ENCODE data around the gene TAGLN. TPM values are rescaled to one million over a fixed set of nuclear protein-coding genes. Genes with fewer than 3 reads are reported as not detected.

Gene TAGLN
- polyA plus RNA-seq, 1 of the 3 experiments (the other 2 are of a cell fraction), result 519 TPM

- H3K79me2 ChIP-seq (ENCODE audit: insufficient read depth), result peaks cover 26% of the 10 kb centered on the region
- H3K27me3 ChIP-seq (ENCODE audit: insufficient read depth), result no peaks in the 10 kb centered on the region
- peaks cover 14 to 16% of the 10 kb centered on the region in 2 experiments; a peak in 3 of 4 replicates for H3K4me1 ChIP-seq (ENCODE audit: control insufficient read depth in 1 of 2, insufficient read depth in 2 of 2, low read depth in 1 of 2, low read length in 1 of 2)
- no peak overlapping the region for H3K4me2 ChIP-seq
- POLR2A ChIA-PET, result no interaction called here
- CTCF ChIA-PET, result interaction anchor here (0.6 to 5.4 kb wide), 42 partner anchors 8 to 720 kb away, joined by 3 to 54 read pairs (median 4); partner anchors contain the start of genes APOA5, PAFAH1B2, SIDT2 and SIK3
- no peaks in the 10 kb centered on the region for H3K9me2 ChIP-seq
- TF ChIP-seq RAD21 (IDR thresholded peaks at IDR 0.05; ENCODE audit: low read length), result peak; percentile 90
- peak; percentile 67 for TF ChIP-seq SMC3 (IDR thresholded peaks at IDR 0.05; ENCODE audit: low read depth, low read length)
- no peak for TF ChIP-seq YY1 (IDR thresholded peaks at IDR 0.05; ENCODE audit: low read depth)
- peak; percentile 79 for TF ChIP-seq CTCF (IDR thresholded peaks at IDR 0.05)
- peak; percentile 84 for DNase-seq
- no peak overlapping the region; a peak in 1 of 4 replicates for H3K4me3 ChIP-seq (ENCODE audit: low read depth in 2 of 2, low read length in 1 of 2)
- 73% methylated on average over 19 of the region's 19 CpGs for WGBS (ENCODE audit: low lambda C conversion rate)
- no peak overlapping the region for H2AFZ ChIP-seq (ENCODE audit: low read depth)
- peaks cover 13% of the 10 kb centered on the region for H3F3A ChIP-seq (replicated peaks; ENCODE audit: insufficient read depth)
- H3K9ac ChIP-seq, result no peak overlapping the region
- H3K27ac ChIP-seq (ENCODE audit: low read depth in 2 of 2, low read length in 1 of 2), result no peak overlapping the region
- no peaks in the 10 kb centered on the region for H3K9me3 ChIP-seq
- peaks cover 3% of the 10 kb centered on the region; the same call in 1 of the 2 replicates for H4K20me1 ChIP-seq (ENCODE audit: insufficient read depth)
- H3K36me3 ChIP-seq (replicated peaks in 1 of 2; ENCODE audit: control insufficient read depth in 1 of 2, insufficient read depth in 2 of 2, low read length in 1 of 2), result peaks cover 20 to 59% of the 10 kb centered on the region in 2 experiments
These were observed 27.5 kb downstream of the TAGLN start for GRCh38 chr11:117226388-117227385.

GRCh38 chr11:117228091-117228490, 28.9 kb downstream of the TAGLN start:
- CTCF ChIA-PET, result interaction anchor here (0.8 to 5.4 kb wide), 6 partner anchors 24 to 363 kb away, joined by 3 to 54 read pairs (median 6); partner anchors contain the start of gene SIDT2

More at GRCh38 chr11:117228091-117228490, 28.9 kb downstream of the TAGLN start:
- 94% methylated on average over 11 of the region's 11 CpGs for WGBS (ENCODE audit: low lambda C conversion rate)
- Histone ChIP-seq H3K27me3 (ENCODE audit: insufficient read depth) (no peaks in the 10 kb centered on the region), H3F3A (replicated peaks; ENCODE audit: insufficient read depth) (peaks cover 8% of the 10 kb centered on the region), H3K27ac (ENCODE audit: low read depth in 2 of 2, low read length in 1 of 2) (no peak overlapping the region), H3K4me2 (no peak overlapping the region), H3K36me3 (replicated peaks in 1 of 2; ENCODE audit: control insufficient read depth in 1 of 2, insufficient read depth in 2 of 2, low read length in 1 of 2) (peaks cover 17 to 57% of the 10 kb centered on the region in 2 experiments), H3K9me3 (no peaks in the 10 kb centered on the region), H3K9me2 (no peaks in the 10 kb centered on the region), H2AFZ (ENCODE audit: low read depth) (no peak overlapping the region), H3K4me3 (ENCODE audit: low read depth in 2 of 2, low read length in 1 of 2) (no peak overlapping the region), H3K9ac (no peak overlapping the region), H4K20me1 (ENCODE audit: insufficient read depth) (peaks cover 3% of the 10 kb centered on the region; the same call in 1 of the 2 replicates), H3K79me2 (ENCODE audit: insufficient read depth) (peaks cover 35% of the 10 kb centered on the region), H3K4me1 (ENCODE audit: control insufficient read depth in 1 of 2, insufficient read depth in 2 of 2, low read depth in 1 of 2, low read length in 1 of 2) (peaks cover 9 to 14% of the 10 kb centered on the region in 2 experiments; a peak in 3 of 4 replicates)
- no peak for TF ChIP-seq NFIC (IDR thresholded peaks at IDR 0.05; ENCODE audit: borderline replicate concordance)
- TF ChIP-seq YY1 (IDR thresholded peaks at IDR 0.05; ENCODE audit: low read depth), result no peak
- no peak for TF ChIP-seq GATA2 (CRISPR knock-in tag; IDR thresholded peaks at IDR 0.05)
- TF ChIP-seq EZH2phosphoT487 (IDR thresholded peaks at IDR 0.05; ENCODE audit: borderline replicate concordance, low read depth), result no peak
- no peak for TF ChIP-seq REST (IDR thresholded peaks at IDR 0.05; ENCODE audit: low read depth, low read length)
- TF ChIP-seq TEAD4 (IDR thresholded peaks at IDR 0.05; ENCODE audit: borderline replicate concordance, insufficient read depth), result no peak
- TF ChIP-seq RCOR1 (IDR thresholded peaks at IDR 0.05; ENCODE audit: low read length), result no peak
- no peak for TF ChIP-seq FOSL2 (IDR thresholded peaks at IDR 0.05; ENCODE audit: borderline replicate concordance, low read depth)
- no peak for TF ChIP-seq CTCF (IDR thresholded peaks at IDR 0.05)
- DNase-seq, result no peak
- POLR2A ChIA-PET, result interaction anchor here (0.9 kb wide), 1 partner anchor 20 kb away, joined by 3 read pairs; no protein-coding TSS in a partner anchor
